GM19025 (cell line): ENCODE measurements around the gene JAK1.
A peak's percentile ranks its signal among the peaks of the same experiment; 100 is the strongest.
"Not testable (repeated sequence)": the region's sequence is repeated elsewhere in the genome, so short reads cannot be mapped to it uniquely, and the experiment has no call there.

Source experiments
- ATAC-seq: cut with Tn5 transposase; IDR thresholded peaks from one replicate; pipeline ENCODE4 v1.9.1; 2021; ENCODE audit warnings: mild to moderate bottlenecking, low read depth, moderate library complexity; ENCODE audit not compliant: unreplicated experiment

The JAK1 gene

DNA sequence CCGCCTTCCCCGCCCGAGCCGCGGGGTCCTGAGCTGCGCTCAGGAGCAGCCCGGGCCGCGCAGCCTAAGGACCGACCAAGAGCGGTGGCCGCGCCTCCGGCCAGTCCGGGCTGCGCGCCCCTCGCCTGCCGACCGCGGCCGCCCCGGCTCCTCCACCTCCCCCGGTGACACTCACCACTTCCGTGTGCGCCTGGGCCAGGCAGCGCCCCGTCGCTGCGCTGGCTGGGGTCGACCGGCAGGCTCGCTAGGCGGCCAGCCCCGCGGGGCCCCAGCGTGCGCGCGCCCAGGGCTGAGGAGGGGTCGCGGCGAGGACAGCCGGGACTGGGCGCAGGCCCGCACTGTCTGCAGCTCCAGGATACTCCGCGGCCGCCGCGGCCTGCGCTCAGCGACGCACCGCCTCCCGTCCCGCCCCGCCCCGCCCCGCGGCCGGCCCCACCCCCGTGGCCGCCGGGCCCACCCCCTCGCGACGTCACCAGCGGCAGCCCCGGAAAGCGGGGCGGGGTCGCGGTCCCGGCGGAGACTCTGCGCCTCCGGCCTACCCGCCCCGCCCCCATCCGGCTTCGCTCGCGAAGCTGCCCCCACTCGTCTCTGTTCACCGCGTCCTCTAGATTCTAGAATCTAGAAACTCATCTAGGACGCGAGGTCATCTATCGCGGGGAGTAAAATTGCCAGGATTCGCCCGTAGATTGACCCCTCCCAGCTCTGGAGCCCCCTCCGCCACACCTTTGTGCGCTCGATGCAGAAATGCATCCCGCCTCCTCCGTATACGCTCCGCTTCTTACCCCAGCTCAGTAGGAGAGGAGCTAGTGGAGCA lies at the start of gene JAK1:
Gene JAK1 (minus strand): TSS at position 392 of the 814 bp plus-strand sequence. CDS start 80,285 bp downstream, outside the sequence.
- ATAC-seq = peak; percentile 81

DNA sequence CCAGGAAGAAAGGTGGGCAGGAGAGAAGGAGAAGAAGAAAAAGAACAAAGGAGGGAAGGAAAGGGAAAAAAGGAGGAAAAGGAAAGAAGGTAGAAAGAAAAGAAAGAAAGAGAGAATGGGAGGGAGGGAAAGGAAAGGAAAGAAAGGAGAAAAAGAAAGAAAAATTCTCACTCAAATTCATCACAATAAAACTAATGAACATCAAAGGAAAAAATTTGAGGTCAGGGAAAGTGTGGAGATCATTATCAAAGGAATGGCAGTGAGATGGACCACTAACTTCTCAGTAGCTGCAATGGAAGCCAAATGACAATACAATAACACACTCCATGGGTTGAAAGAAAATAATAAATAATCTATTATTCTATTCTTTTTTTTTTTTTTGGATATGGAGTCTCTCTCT lies 48.0 kb upstream of the JAK1 start:
- no peak for ATAC-seq

DNA sequence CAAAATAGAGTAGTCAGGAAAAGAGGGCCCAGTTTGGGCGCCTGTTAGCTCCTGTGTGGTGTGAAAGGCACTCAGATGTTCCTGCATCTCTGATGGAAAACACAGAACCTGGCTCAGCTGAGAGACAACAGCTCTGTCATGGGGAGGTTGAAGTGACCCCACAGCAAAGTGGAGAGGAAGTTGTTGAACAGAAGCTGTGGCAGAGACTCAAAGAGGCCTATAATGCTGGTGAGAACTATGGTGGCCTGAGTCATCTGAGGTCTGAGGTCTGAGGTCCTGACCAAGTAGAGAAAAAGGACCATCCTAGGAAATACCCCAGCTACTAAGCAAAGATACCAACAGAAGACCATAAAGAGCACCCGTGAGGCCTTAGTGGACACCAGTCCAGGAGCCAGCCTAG lies 45.6 kb upstream of the JAK1 start:
- ATAC-seq = no peak

DNA sequence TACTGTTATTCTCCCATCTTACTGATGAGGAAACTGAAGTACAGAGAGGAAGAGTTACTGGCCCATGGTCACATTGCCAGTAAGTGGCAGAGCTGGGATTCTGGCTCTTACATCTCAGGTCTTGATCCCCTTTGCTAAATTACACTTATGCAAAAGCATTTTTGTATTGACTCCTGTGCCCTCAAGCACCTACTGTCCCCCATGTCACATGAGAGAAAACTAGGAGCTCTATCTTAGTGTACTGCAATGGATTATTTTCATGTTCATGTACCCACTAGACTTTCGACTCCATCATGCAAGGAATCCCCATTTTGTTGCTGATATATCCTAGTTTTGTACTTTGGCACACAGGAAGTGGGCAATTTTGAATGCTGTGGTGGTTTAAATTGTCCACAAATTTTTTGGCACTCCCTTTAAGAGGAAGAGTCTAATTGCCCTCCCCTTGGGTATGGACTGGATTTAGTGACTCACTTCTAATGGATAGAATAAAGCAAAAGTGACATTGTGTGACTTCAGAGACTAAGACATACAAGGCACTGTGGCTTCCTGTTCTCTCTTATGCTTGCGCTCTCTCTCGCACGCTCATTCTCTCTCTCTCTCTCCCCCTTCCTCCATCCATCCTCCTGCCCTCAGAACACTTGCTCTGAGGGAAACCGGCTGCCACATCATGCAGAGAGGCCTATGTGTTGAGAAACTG lies 43.5 kb upstream of the JAK1 start:
- ATAC-seq = no peak

DNA sequence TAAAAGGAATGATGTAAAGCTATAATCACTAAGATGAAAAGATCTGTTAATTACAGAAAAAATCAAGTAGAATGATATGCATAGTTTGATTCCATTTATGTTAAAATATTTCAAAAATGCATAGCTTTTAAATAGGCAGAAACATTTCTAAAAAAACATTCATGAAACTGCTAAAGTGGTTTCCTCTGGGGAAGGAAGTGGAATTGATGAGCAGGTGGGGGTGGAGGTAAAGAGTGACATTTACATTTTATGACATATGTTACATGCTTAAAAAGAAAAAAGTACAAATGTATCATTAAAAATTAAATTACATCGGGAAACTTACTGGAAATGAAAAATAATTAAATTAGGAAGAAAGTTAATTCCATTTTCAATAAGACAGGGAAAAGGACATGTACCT lies 42.8 kb upstream of the JAK1 start:
- no peak for ATAC-seq

DNA sequence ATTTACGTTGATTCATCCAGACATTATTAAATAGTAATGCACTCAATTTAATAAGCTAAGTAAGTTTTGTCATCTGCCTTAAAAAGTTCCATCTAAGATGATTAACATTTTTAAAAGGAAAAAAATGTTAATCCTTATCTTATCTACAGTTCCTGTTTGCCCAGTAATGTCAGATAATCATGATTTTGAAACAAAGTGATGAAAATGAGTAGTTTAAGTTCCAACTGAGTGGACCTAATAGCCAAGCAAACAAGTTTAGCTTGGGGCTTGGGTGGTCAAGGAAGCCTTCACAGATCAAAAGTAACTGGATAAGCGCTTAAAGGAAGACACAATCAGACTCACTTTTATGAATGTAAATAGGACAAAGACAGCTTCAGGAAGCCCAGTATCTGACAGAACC lies 40.5 kb upstream of the JAK1 start:
- no peak for ATAC-seq

DNA sequence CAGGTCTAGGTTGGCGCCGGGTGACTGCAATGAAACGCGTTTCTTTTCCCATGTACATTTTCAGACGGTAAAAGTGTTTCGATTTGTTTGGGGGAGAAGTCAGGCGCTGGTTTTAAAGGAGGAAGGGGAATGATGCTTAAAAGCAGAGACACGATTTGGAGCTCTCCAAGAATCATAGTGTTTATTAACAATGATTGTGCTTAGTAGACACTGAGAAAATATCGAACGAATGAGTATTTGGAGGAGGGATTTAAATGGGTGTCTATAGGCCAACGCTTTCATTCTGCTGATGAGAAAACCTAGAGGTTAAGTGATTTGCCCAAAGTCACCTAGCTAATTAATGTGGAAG lies 36.9 kb upstream of the JAK1 start:
- ATAC-seq = no peak

GRCh38 chr1:65002508-65003315 lies 36.4 kb upstream of the JAK1 start:
- peak; percentile 82 for ATAC-seq

GRCh38 chr1:65002156-65002507 lies 35.8 kb upstream of the JAK1 start:
- no peak for ATAC-seq

DNA sequence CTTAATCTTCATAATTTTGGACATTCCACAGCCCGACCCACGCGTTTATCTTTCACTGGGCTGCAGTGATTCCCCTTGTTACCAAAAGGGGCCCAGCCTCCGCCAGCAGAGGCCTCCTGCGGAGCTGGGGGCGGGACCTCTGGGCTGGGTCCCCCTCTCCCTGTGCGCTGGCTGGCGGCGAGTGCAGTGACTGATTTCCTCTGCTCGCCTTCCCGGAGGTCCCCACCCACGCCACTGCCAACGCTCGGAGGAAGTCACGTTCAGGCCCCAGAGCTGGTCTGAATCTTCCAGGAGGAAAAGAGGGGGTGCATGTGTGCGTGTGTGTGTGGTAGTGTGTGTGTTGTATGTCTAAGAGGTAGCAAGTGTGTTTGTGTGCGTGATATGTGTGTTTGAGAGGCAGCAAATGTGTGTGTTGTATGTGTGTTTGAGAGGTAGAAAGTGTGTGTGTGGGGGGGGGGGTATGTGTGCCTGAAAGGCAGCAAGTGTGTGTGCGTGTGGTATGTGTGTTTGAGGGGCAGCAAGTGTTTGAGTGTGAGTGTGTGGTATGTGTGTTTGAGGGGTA lies 35.0 kb upstream of the JAK1 start:
- no peak for ATAC-seq

DNA sequence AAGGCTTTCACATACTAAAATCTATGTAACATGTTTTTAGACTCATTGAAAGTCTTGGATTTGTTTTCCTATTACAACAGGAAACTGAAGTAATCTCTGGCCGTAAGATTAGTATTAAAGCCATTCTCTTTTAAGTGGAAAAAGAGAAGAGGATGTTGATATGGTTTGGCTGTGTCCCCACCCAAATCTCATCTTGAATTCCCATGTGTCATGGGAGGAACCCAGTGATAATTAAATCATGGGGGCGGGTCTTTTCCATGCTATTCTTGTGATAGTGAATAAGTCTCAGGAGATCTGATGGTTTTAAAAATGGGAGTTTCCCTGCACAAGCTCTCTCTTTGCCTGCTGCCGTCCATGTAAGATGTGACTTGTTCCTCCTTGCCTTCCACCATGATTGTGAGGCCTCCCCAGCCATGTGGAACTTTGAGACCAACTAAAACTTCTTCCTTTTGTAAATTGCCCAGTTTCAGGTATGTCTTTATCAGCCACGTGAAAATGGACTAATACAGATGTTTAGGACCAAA lies 32.1 kb upstream of the JAK1 start:
- not testable (repeated sequence) for ATAC-seq

DNA sequence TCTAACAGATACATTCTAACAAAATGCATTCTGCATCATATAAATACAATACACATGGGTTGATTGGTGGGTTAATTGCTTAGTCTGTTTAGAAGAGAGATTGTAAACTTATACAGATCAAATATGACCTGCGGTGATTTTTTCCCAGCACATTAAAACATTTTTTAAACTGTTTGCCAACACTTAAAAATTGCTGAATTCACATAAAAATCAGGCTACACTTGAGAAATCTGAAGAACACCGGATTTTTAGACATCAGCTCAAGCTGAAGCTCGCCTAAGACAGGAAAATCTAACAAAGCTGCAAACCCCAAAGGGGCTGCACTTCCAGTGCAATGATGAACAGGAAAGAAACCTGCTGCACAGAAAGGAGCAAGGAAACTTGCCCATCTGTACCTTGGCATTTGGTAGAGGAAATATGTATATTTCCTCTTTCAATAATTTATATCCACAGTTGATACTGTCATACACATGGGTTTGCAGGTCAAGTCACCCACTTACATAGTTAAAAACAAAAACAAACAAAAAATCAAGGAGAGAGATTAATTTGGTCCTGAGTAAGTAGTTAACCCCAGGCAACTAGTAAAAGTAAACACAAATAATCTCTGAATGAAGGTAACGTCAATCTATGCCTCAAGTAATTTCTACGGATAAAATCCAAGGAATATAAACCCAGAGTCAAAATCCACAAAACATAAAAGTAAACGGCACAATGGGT lies 30.4 kb upstream of the JAK1 start:
- ATAC-seq = no peak

- ATAC-seq = no peak
Observed at GRCh38 chr1:64995316-64995715, 29.0 kb upstream of the JAK1 start.

GRCh38 chr1:64986903-64987871 lies 20.8 kb upstream of the JAK1 start:
- ATAC-seq = peak; percentile 85

DNA sequence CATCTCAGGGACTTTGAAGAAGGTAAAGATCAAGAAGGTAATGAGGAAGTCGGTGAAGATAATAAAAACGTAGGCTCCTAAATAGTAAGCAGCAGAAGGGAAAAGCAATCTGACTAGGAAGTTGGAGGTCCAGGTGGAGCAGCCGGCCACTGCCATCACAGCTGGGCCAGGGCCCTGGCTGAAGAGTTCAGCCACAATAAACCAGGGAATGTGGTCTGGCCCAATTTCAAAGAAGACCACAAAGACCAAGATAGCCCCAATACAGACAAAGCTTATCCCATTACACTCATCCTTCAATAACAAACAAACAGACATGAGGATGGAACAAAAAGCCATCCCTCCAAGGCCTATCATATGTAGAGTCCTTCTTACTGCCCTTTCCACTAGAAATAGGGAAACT lies 18.4 kb upstream of the JAK1 start:
- ATAC-seq = no peak

GRCh38 chr1:64984106-64984505 lies 17.8 kb upstream of the JAK1 start:
- ATAC-seq = no peak

- ATAC-seq = no peak
Observed at GRCh38 chr1:64983110-64983509, 16.8 kb upstream of the JAK1 start.

GRCh38 chr1:64981601-64982533 lies 15.5 kb upstream of the JAK1 start:
- no peak for ATAC-seq
